GM18526 (cell line): ENCODE results near the gene AMIGO3.
A peak's percentile ranks its signal among the peaks of the same experiment; 100 is the strongest.

Experiments
- POLR2A ChIP-seq: IDR thresholded peaks from 3 replicates; pipeline ENCODE4 v1.6.1; 2011; ENCODE audit not compliant: insufficient read length; ENCODE audit errors: extremely low read depth

Gene AMIGO3

DNA sequence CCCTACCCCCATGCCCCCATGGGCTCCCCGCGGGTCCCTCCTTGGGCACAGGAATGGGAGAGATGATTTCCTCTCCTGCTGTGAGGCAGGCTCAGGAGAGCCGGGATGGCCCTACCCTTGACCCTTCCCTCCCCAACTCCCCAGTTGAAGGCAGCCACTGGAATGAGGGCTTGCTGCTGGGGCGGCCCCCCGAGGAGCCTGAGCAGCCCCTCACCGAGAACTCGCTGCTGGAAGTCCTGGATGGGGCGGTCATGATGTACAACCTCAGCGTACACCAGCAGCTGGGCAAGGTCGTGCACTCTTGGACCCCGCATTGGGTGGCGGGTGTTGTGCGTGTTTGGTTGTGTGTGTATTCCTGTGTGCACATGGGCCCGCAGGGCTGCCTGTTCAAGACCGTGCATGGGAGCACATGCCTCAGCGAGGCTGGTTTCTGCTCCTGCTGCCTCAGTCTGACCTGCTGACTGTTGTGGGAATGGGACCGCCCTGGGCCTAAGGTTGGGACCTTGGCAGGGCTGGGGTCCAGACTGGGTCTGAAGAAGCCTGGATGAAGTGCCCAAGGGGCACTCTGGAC, 14.0 kb downstream of the AMIGO3 start:
- no peak for TF ChIP-seq POLR2A

DNA sequence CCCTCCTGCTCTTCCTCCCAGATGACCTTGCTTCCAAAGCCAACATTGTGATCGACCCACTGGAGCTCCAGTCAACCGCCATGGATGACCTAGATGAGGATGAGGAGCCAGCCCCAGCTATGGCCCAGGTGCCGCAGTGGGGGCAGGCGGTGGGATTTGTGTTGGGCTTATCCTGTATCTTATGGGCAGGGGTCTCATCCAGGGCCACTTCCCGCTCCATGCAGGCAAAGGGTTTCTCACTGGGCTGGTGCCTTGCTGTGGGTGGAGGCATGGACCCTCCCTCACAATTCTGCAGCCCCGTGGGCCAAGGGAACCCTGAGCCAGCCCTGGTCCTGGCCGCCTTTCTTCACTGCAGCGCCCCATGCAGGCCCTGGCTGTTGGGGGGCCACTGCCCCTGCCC, 14.9 kb downstream of the AMIGO3 start:
- no peak for TF ChIP-seq POLR2A

DNA sequence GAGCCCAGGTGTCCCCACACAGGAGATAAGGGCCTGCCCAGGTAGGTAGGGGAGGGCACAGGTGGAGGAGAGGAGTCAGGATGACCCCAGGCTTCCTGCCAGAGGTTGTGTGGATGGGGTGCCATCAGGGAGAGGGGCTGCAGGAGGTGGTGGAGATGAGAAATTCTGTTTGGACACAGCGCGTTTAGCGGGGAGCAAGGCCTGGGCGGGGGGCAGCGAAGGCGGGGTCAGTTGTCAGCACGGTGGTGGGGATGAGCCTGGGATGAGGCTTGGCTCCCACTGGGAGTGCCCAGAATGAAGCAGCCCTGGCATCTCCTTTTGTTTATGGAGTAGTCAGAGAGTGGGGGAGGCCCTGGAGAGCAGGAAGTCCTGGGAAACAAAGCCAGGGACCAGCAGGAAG, 15.5 kb downstream of the AMIGO3 start:
- TF ChIP-seq POLR2A: no peak

- TF ChIP-seq POLR2A: no peak
These were observed 16.0 kb downstream of the AMIGO3 start for GRCh38 chr3:49703443-49703927.

GRCh38 chr3:49702672-49703071, 16.8 kb downstream of the AMIGO3 start:
- TF ChIP-seq POLR2A: no peak

- no peak for TF ChIP-seq POLR2A
These were observed 18.0 kb downstream of the AMIGO3 start for GRCh38 chr3:49701388-49702077.

GRCh38 chr3:49700453-49701128, 18.9 kb downstream of the AMIGO3 start:
- no peak for TF ChIP-seq POLR2A

GRCh38 chr3:49700014-49700413, 19.5 kb downstream of the AMIGO3 start:
- TF ChIP-seq POLR2A: no peak

- TF ChIP-seq POLR2A: no peak
These were observed 20.1 kb downstream of the AMIGO3 start for GRCh38 chr3:49699281-49699979.

- peak; percentile 80 for TF ChIP-seq POLR2A
These were observed 30.2 kb downstream of the AMIGO3 start, which contains the start of the genes MST1 and RNF123 for GRCh38 chr3:49689046-49689907. Gene MST1, minus strand, starts transcription at chr3:49689474. Its CDS starts 783 bp downstream, at chr3:49688691. Gene RNF123, plus strand, starts transcription at chr3:49689557. Its CDS starts 1,609 bp downstream, at chr3:49691166.

DNA sequence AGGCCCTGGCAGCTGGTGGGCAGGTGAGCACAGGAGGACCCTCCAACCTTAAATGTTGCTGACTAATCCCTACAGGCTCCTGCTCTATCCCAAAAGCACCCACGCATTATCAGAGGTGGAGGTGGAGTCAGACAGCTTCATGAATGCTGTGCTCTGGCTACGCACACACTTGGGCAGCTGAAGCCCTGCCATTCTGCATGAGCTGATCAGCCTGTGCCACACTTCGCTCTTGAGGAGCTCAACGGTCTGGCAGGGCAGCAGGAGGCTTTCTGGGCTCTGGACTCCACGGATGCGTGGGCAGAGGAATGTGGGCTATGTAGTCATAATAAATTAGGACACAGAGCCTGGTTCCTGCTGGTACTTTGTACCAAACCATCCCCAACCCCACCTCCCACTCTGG, 36.3 kb downstream of the AMIGO3 start:
- no peak for TF ChIP-seq POLR2A

GRCh38 chr3:49681543-49681942, 37.9 kb downstream of the AMIGO3 start:
- no peak for TF ChIP-seq POLR2A

DNA sequence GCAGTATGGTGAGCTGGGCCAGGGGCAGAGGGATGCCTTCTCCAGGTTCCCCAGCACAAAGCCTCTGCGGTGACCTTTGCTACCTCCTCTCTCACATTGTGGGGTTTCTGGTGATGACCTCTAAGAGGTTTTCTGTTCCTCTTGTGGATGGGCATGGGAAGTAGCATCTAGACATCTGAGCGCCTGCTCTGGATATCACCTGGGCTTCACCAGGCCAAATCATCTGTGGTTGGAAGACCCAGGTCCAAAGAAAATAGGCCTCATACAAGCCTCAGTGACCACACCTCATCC, 38.3 kb downstream of the AMIGO3 start:
- TF ChIP-seq POLR2A: no peak

DNA sequence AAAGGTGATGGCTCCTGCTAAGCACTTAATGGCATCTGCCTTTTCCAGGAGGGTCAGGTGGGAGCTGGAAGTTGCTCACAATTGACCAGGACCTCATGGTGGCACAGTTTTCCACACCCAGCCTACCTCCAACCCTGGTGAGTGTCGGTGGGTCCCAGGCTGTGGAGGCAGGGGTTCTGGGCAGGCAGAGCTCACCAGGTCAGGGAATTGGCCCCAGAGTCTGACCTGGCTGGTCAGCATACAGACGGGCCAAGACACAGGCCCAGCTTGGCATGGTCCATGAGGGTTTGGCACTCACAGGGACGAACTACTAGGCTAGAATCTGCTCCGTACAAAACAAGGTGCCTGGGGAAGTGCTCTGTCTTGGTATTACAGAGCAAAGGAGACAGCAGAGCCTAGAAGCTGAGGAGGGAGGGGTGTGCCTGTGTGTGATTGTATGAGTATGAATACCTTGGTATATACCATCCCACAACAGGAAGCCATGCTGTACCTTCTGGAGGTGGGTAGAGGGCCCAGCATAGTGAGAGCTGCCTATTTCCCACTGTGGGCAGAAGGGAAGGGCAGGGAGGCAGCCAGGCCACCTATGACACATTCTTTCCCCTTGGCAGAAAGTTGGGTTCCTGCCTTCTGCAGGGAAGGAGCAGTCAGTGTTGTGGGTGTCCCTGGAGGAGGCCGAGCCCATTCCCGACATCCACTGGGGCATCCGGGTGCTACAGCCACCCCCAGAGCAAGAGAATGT, 38.8 kb downstream of the AMIGO3 start:
- no peak for TF ChIP-seq POLR2A
